Raji (cell line): ENCODE data around the gene ZFC3H1.

ENCODE experiments used
- POLR2A ChIP-seq: IDR thresholded peaks from 2 replicates; pipeline ENCODE4 v1.6.1; 2011; ENCODE audit warnings: low read depth, low read length, control low read depth; ENCODE audit not compliant: insufficient read depth

The ZFC3H1 gene

GRCh38 chr12:71663561-71664410, at the start of gene ZFC3H1, which contains the start of gene THAP2:
ZFC3H1 (minus strand) TSS chr12:71663848; CDS start chr12:71663610, 238 bp downstream.
THAP2 (plus strand) TSS chr12:71664301; CDS start chr12:71664510, 209 bp downstream.
- peak; percentile 80 for TF ChIP-seq POLR2A

GRCh38 chr12:71710276-71711125, 46.9 kb upstream of the ZFC3H1 start:
- no peak for TF ChIP-seq POLR2A

GRCh38 chr12:71708658-71709057, 45.0 kb upstream of the ZFC3H1 start:
- TF ChIP-seq POLR2A = no peak

- no peak for TF ChIP-seq POLR2A
These were observed 41.3 kb upstream of the ZFC3H1 start for GRCh38 chr12:71704920-71705319.

- no peak for TF ChIP-seq POLR2A
These were observed 39.6 kb upstream of the ZFC3H1 start for GRCh38 chr12:71703206-71703605.

- TF ChIP-seq POLR2A = no peak
These were observed 38.9 kb upstream of the ZFC3H1 start for GRCh38 chr12:71702590-71702989.

- TF ChIP-seq POLR2A = no peak
These were observed 32.1 kb upstream of the ZFC3H1 start for GRCh38 chr12:71695782-71696181.

GRCh38 chr12:71694099-71694820, 30.6 kb upstream of the ZFC3H1 start:
- TF ChIP-seq POLR2A = 0 out of 2 replicates have a peak, but pooled peaks have one; percentile 45

GRCh38 chr12:71693126-71693525, 29.5 kb upstream of the ZFC3H1 start:
- TF ChIP-seq POLR2A = no peak

GRCh38 chr12:71691504-71692129, 28.0 kb upstream of the ZFC3H1 start:
- no peak for TF ChIP-seq POLR2A

GRCh38 chr12:71688961-71689570, 25.4 kb upstream of the ZFC3H1 start:
- TF ChIP-seq POLR2A = no peak

GRCh38 chr12:71686658-71687025, 23.0 kb upstream of the ZFC3H1 start:
- TF ChIP-seq POLR2A = no peak

- peak; percentile 94 for TF ChIP-seq POLR2A
These were observed 22.4 kb upstream of the ZFC3H1 start, which contains the start of gene TMEM19 for GRCh38 chr12:71685914-71686657. TMEM19 (plus strand) TSS chr12:71686082; CDS start chr12:71686681, 599 bp downstream.
